Spleen (tissue), 11 donors: ENCODE data around the gene NUDT12. TPM values are rescaled to one million over a fixed set of nuclear protein-coding genes. Genes with fewer than 3 reads are reported as not detected.

Source experiments
- DNase-seq: peaks from one replicate; pipeline ENCODE4 v3.0.0-alpha.2; 2020
- H3K27ac ChIP-seq, 8 donors: fragments of 200-600 bp; sonication (generic) in 7 of 8; 1 replicate in 4 of 8; 2 replicates in 4 of 8; pipeline versions ENCODE4 v1.5.0 to v1.8.0; 2016 to 2021; ENCODE audit warnings: inconsistent platforms in 4 of 8, mild to moderate bottlenecking in 4 of 8, moderate library complexity in 1 of 8
- H3K27me3 ChIP-seq, 7 donors: fragments of 200-600 bp; sonication (generic) in 6 of 7; replicated peaks in 1 of 7; 1 replicate in 4 of 7; 2 replicates in 3 of 7; pipeline versions ENCODE4 v1.5.0 to v1.8.0; 2016 to 2021; ENCODE audit warnings: inconsistent platforms in 3 of 7, mild to moderate bottlenecking in 1 of 7
- H3K36me3 ChIP-seq, 6 donors: fragments of 200-600 bp; sonication (generic) in 5 of 6; 1 replicate in 4 of 6; 2 replicates in 2 of 6; pipeline versions ENCODE4 v1.5.0 to v1.8.0; 2016 to 2021; ENCODE audit warnings: inconsistent platforms in 2 of 6
- H3K4me1 ChIP-seq, 6 donors: fragments of 200-600 bp; sonication (generic) in 5 of 6; 1 replicate in 3 of 6; 2 replicates in 3 of 6; pipeline versions ENCODE4 v1.5.0 to v1.8.0; 2016 to 2021; ENCODE audit warnings: inconsistent platforms in 3 of 6
- H3K4me3 ChIP-seq, 8 donors: fragments of 200-600 bp; sonication (generic) in 7 of 8; 1 replicate in 4 of 8; 2 replicates in 4 of 8; pipeline versions ENCODE4 v1.5.0 to v1.8.0; 2016 to 2021; ENCODE audit warnings: inconsistent platforms in 4 of 8, mild to moderate bottlenecking in 4 of 8, moderate library complexity in 2 of 8
- H3K9me3 ChIP-seq, 8 donors: fragments of 200-600 bp; sonication (generic) in 7 of 8; 1 replicate in 4 of 8; 2 replicates in 4 of 8; pipeline versions ENCODE4 v1.5.0 to v1.8.0; 2016 to 2021; ENCODE audit warnings: inconsistent platforms in 4 of 8
- CTCF ChIP-seq, 11 experiments: fragments of 200-600 bp in 7 of 11; fragments of 450-650 bp in 4 of 11; sonication (generic) in 4 of 11; IDR thresholded peaks in 8 of 11; conservative IDR thresholded peaks in 3 of 11; 1 replicate in 7 of 11; 2 replicates in 4 of 11; pipeline versions ENCODE4 v1.4.0 to v1.8.0; 2016 to 2021; ENCODE audit warnings: antibody characterized with exemption in 11 of 11, inconsistent platforms in 4 of 11, mild to moderate bottlenecking in 1 of 11
- POLR2A ChIP-seq, 3 donors: fragments of 450-650 bp; IDR thresholded peaks; one replicate each; pipeline ENCODE4 v1.5.1; 2017; ENCODE audit warnings: antibody characterized with exemption in 3 of 3, mild to moderate bottlenecking in 1 of 3
- POLR2AphosphoS5 ChIP-seq, 3 donors: sonication (generic); formaldehyde crosslinking; IDR thresholded peaks; one replicate each; pipeline ENCODE4 v1.5.1; 2017; ENCODE audit warnings: antibody characterized with exemption in 3 of 3
- WGBS, 5 donors: extraction: QIAGEN DNeasy Blood & Tissue Kit in 3 of 5; methylation state at CpG; one replicate each; pipeline versions ENCODE4 v1.1.5 to v1.1.7; 2013 to 2018; 5-methylcytosine and 5-hydroxymethylcytosine counted together
- intact Hi-C: fragments of 100-400 bp; cut with DNase I; formaldehyde crosslinking; loops from one replicate; pipeline ENCODE4 v1.15.0; 2023; ENCODE audit warnings: low total_unique reads
- polyA plus RNA-seq, 3 donors: library from polyadenylated mRNA; stranded (reverse); fragments of 200-250 nt; gene quantifications; one replicate each; pipeline ENCODE4 v1.2.1, GENCODE V29; 2013
- total RNA-seq, 7 donors: library from RNA; depleted of rRNA in 3 of 7; stranded (reverse); fragments of >200 nt in 3 of 7; fragmentation: NEBNext Ultra II Directional in 4 of 7; extraction: Animal tissue kit (Norgen Biotek cat#: 25700) in 4 of 7; gene quantifications; one replicate each; pipeline versions ENCODE4 v1.1.0 to v1.2.1, GENCODE V29; 2016 to 2021
- donor health status: healthy with polysubstance abuse.
- donor health status: DM: no; HTN: no; CAD: no; lungs with moderate emphysema.
- donor health status: DM: no; HTN: no; CAD: no.
- donor health status: Bipolar disorder and iron deficiency.
- donor health status: healthy.
- donor health status: DM: no; HTN: no; CAD: no.
- donor health status: DM: yes; HTN: yes; CAD: no.

NUDT12 gene
- total and polyA plus RNA-seq, 10 donors: 3.0 to 13.1 (median 5.2) TPM

DNA sequence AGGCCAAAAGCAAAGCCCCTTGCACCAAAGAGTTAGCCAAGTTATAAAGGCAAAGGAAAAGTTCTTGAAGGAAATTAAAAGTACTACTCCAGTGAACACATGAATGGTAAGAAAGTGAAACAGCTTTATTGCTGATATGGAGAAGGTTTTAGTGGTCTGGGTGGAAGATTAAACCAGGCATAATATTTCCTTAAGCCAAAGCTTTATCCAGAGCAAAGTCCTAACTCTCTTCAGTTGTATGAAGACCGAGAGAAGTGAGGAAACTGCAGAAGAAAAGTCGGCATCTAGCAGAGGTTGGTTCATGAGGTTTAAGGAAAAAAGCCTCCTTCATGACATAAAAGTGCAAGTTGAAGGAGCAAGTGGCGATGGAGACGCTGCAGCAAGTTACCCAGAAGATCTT is 3.1 kb upstream of the NUDT12 start:
- no peak overlapping the region for H3K4me3 ChIP-seq
- intact Hi-C loops: no loop called here
- TF ChIP-seq POLR2A (IDR thresholded peaks at IDR 0.05) (no peak), POLR2AphosphoS5 (IDR thresholded peaks at IDR 0.05) (no peak), CTCF (IDR thresholded peaks at IDR 0.05 in 8 of 11, conservative IDR thresholded peaks at IDR 0.05 in 3 of 11) (no peak)
- H3K36me3 ChIP-seq: no peaks in the 10 kb centered on the region
- no peak overlapping the region for H3K27ac ChIP-seq
- DNase-seq: no peak
- no peaks in the 10 kb centered on the region for H3K9me3 ChIP-seq
- WGBS, 5 donors: 85 to 94% (median 91%) methylated on average over 4 of the region's 4 CpGs
- H3K4me1 ChIP-seq: peaks cover 0 to 13% (median 9%) of the 10 kb centered on the region in 6 donors
- H3K27me3 ChIP-seq: no peaks in the 10 kb centered on the region

- H3K27ac ChIP-seq: peak overlapping the region; percentile 70 to 89 (median 83)
- 22 to 33% (median 25%) methylated on average over 14 of the region's 14 CpGs for WGBS, 5 donors
- H3K27me3 ChIP-seq: no peaks in the 10 kb centered on the region
- no peaks in the 10 kb centered on the region for H3K36me3 ChIP-seq
- H3K4me1 ChIP-seq: peaks cover 0 to 13% (median 9%) of the 10 kb centered on the region in 6 donors
- no peak for DNase-seq
- H3K4me3 ChIP-seq: peak overlapping the region; percentile 37 to 79 (median 58)
- TF ChIP-seq CTCF (IDR thresholded peaks at IDR 0.05 in 8 of 11, conservative IDR thresholded peaks at IDR 0.05 in 3 of 11): no peak
- no peak for TF ChIP-seq POLR2A (IDR thresholded peaks at IDR 0.05)
- TF ChIP-seq POLR2AphosphoS5 (IDR thresholded peaks at IDR 0.05): no peak
- no peaks in the 10 kb centered on the region for H3K9me3 ChIP-seq
- intact Hi-C loops: no loop called here
Observed at GRCh38 chr5:103561685-103562452, 720 bp downstream of the NUDT12 start.

DNA sequence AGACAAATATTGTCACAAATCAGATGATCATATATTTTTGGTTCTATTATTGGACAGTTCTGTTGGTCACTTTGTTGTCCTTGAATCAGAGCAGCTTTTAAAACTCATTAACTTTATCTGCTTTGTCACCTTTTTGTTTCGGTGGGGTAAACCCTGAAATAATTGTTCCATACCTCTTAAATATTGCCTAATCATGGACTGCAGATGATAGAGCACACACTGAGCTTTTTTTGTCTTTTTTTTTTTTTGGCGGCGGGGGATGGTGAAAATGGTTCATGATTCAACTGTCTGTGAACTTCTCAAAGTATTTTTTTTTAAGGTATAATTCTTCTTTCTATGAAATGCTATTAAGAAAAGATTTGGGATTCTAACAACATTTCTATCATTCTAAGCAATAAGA is 1.8 kb downstream of the NUDT12 start:
- H3K27ac ChIP-seq: no peak overlapping the region
- H3K4me3 ChIP-seq: no peak overlapping the region
- H3K4me1 ChIP-seq: peaks cover 0 to 13% (median 9%) of the 10 kb centered on the region in 6 donors
- H3K27me3 ChIP-seq: no peaks in the 10 kb centered on the region
- H3K9me3 ChIP-seq: no peaks in the 10 kb centered on the region
- no peak for DNase-seq
- WGBS, 5 donors: 86 to 93% (median 89%) methylated on average over 3 of the region's 3 CpGs
- no peaks in the 10 kb centered on the region for H3K36me3 ChIP-seq
- intact Hi-C loops: no loop called here
- TF ChIP-seq POLR2AphosphoS5 (IDR thresholded peaks at IDR 0.05) (no peak), POLR2A (IDR thresholded peaks at IDR 0.05) (no peak), CTCF (IDR thresholded peaks at IDR 0.05 in 8 of 11, conservative IDR thresholded peaks at IDR 0.05 in 3 of 11) (no peak)

- TF ChIP-seq POLR2A (IDR thresholded peaks at IDR 0.05) (no peak), CTCF (IDR thresholded peaks at IDR 0.05 in 8 of 11, conservative IDR thresholded peaks at IDR 0.05 in 3 of 11) (no peak), POLR2AphosphoS5 (IDR thresholded peaks at IDR 0.05) (no peak)
- intact Hi-C loops: no loop called here
- Histone ChIP-seq H3K27me3 (no peaks in the 10 kb centered on the region), H3K4me1 (no peaks in the 10 kb centered on the region), H3K4me3 (no peak overlapping the region), H3K27ac (no peak overlapping the region), H3K9me3 (no peaks in the 10 kb centered on the region), H3K36me3 (peaks cover 0 to 19% (median 2%) of the 10 kb centered on the region in 6 donors)
- WGBS, 5 donors: 82 to 97% (median 89%) methylated on average over 2 of the region's 2 CpGs
- DNase-seq: no peak
Observed at GRCh38 chr5:103546858-103547257, 15.7 kb downstream of the NUDT12 start.
